ENCODE data around the gene ZNF106.

GRCh38 chr15:42483677-42484076 lies 7.3 kb downstream of the ZNF106 start:
- TF ChIP-seq TAF1 (IDR thresholded peaks at IDR 0.05; ENCODE audit: borderline replicate concordance, insufficient read depth, low read length) (no peak), POLR2AphosphoS5 (IDR thresholded peaks at IDR 0.05; ENCODE audit: low read depth, low read length) (no peak), SIN3A (IDR thresholded peaks at IDR 0.05; ENCODE audit: borderline replicate concordance, insufficient read depth, low read length) (no peak), REST (IDR thresholded peaks at IDR 0.05; ENCODE audit: insufficient read depth in 1 of 2, low read depth in 2 of 2, low read length in 2 of 2) (no peak), FOXP2 (optimal IDR thresholded peaks at IDR 0.05; ENCODE audit: borderline replicate concordance, extremely low read depth, extremely low read length, insufficient read depth) (no peak)
